Ishikawa (cell line): ENCODE data around the gene GPANK1.

Experiments
- CEBPB ChIP-seq: IDR thresholded peaks from 2 replicates; pipeline ENCODE4 v1.6.1; 2012
- CREB1 ChIP-seq: IDR thresholded peaks from 2 replicates; pipeline ENCODE4 v1.6.1; 2012; ENCODE audit warnings: low read depth
- EGR1 ChIP-seq: IDR thresholded peaks from 2 replicates; pipeline ENCODE4 v1.6.1; 2012
- EP300 ChIP-seq: IDR thresholded peaks from 2 replicates; pipeline ENCODE4 v1.6.1; 2012; ENCODE audit warnings: borderline replicate concordance
- FOXM1 ChIP-seq: IDR thresholded peaks from 2 replicates; pipeline ENCODE4 v1.6.1; 2012; ENCODE audit warnings: low read depth, borderline replicate concordance
- NFIC ChIP-seq: IDR thresholded peaks from 2 replicates; pipeline ENCODE4 v1.6.1; 2012
- RAD21 ChIP-seq: IDR thresholded peaks from 2 replicates; pipeline ENCODE4 v1.6.1; 2012; ENCODE audit warnings: low read depth
- REST ChIP-seq: IDR thresholded peaks from 2 replicates; pipeline ENCODE4 v1.6.1; 2012; ENCODE audit warnings: low read depth, mild to moderate bottlenecking
- TAF1 ChIP-seq: IDR thresholded peaks from 2 replicates; pipeline ENCODE4 v1.6.1; 2012; ENCODE audit warnings: low read depth, mild to moderate bottlenecking
- TCF12 ChIP-seq: IDR thresholded peaks from 2 replicates; pipeline ENCODE4 v1.6.1; 2012; ENCODE audit warnings: low read depth
- TEAD4 ChIP-seq: IDR thresholded peaks from 2 replicates; pipeline ENCODE4 v1.6.1; 2012
- YY1 ChIP-seq: IDR thresholded peaks from 2 replicates; pipeline ENCODE4 v1.6.1; 2012; ENCODE audit warnings: low read depth
- ZBTB7A ChIP-seq: IDR thresholded peaks from 2 replicates; pipeline ENCODE4 v1.6.1; 2012; ENCODE audit warnings: low read depth
- TF ChIP-seq, protein P1 (sequence below): IDR thresholded peaks from 2 replicates; pipeline ENCODE4 v1.6.1; 2012
- TF ChIP-seq, protein P2 (sequence below): IDR thresholded peaks from 2 replicates; pipeline ENCODE4 v1.6.1; 2012

The GPANK1 gene

DNA sequence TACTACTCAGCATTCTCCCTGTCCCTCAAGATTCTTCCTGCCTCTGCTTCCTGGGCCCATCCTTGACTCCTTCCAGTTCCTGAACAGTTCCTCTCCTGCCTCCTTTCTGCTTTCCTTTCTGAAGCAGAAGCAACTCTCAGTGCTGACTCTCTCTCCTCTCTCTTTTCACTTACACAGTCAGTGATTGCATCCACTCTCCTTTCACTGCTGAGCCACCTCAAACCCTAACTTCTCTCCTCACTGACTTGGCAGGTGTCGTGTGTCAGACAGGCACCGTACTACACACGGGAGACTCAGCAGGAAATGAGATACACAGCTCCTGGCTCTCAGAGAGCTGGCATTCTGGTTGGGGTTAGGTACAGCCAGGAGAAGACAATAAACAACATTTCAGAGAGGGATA is 32.8 kb upstream of the GPANK1 start:
- TF ChIP-seq, protein P1, sequence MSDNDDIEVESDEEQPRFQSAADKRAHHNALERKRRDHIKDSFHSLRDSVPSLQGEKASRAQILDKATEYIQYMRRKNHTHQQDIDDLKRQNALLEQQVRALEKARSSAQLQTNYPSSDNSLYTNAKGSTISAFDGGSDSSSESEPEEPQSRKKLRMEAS: no peak
- TF ChIP-seq, protein P2, sequence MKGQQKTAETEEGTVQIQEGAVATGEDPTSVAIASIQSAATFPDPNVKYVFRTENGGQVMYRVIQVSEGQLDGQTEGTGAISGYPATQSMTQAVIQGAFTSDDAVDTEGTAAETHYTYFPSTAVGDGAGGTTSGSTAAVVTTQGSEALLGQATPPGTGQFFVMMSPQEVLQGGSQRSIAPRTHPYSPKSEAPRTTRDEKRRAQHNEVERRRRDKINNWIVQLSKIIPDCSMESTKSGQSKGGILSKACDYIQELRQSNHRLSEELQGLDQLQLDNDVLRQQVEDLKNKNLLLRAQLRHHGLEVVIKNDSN: no peak

- TF ChIP-seq YY1: no peak
- no peak for TF ChIP-seq RAD21
- no peak for TF ChIP-seq CEBPB
- TF ChIP-seq REST: no peak
Observed at GRCh38 chr6:31693535-31693934, 28.7 kb upstream of the GPANK1 start.

GRCh38 chr6:31692886-31693285 is 28.1 kb upstream of the GPANK1 start:
- TF ChIP-seq, protein P2: no peak
- TF ChIP-seq TAF1: no peak
- TF ChIP-seq, protein P1: no peak
- no peak for TF ChIP-seq CEBPB
- TF ChIP-seq ZBTB7A: no peak
- no peak for TF ChIP-seq TCF12
- TF ChIP-seq EGR1: no peak
- no peak for TF ChIP-seq NFIC
- no peak for TF ChIP-seq CREB1
- TF ChIP-seq EP300: no peak

DNA sequence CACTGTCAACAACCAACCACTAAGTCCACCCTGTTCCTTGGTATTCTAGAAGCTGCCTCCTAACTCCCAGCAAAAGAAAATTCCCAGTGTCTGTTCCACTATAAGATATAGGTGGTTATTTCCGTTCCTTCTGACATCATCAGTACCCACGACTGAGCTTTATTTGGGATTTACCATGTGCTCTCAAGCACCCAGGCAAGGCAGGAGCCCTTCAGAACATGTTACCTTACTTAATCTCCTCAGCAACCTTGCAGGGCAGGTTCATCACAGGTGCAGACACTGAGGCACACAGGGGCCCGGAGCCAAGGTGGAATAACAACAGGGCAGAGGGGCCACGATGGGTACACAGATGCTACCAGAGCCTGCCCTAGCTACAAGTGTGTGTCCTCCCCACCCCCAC is 27.6 kb upstream of the GPANK1 start:
- TF ChIP-seq RAD21 (no peak), CEBPB (no peak), EP300 (no peak)

DNA sequence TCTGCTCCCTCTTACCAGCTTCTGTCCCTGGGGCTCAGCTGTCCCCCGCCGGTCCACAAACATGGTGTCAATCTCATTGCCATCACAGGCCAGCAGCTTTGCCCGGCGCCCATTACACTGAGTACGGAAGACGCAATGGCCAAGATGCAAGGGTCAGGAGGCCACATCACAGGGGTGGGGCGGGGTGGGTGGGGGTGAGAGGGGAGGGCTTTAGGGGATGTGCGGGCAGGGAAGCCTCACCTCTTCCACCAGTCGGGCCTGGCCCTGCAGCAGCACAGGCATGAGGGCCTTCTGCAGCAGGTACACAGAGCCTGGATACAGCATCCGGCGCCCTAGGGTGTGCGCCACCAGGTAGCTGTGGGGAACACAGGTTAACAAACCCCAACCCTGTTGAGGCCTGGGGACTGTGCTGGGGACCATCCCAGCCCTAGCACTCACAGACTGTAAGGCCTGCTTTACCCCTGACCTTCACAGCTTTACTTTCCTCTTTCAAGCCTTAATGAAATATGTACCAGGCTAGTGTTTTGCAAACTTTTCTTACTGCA is 26.8 kb upstream of the GPANK1 start:
- TF ChIP-seq TCF12: no peak
- no peak for TF ChIP-seq NFIC
- no peak for TF ChIP-seq REST
- TF ChIP-seq FOXM1: no peak
- TF ChIP-seq, protein P1: no peak
- no peak for TF ChIP-seq YY1
- no peak for TF ChIP-seq EGR1
- no peak for TF ChIP-seq EP300
- no peak for TF ChIP-seq ZBTB7A
- no peak for TF ChIP-seq RAD21
- TF ChIP-seq TEAD4: no peak
- TF ChIP-seq, protein P2: no peak
- no peak for TF ChIP-seq TAF1
- TF ChIP-seq CEBPB: no peak
- no peak for TF ChIP-seq CREB1

GRCh38 chr6:31691078-31691463 is 26.3 kb upstream of the GPANK1 start:
- TF ChIP-seq, protein P2: no peak
